Right lobe of liver (tissue), 6 donors: Measurements from ENCODE around the gene PPP2R5B. TPM values are rescaled to one million over a fixed set of nuclear protein-coding genes. Genes with fewer than 3 reads are reported as not detected.

Experiments used
- ATAC-seq, 4 donors: fragments of 200-7000 bp; cut with Tn5 transposase; one replicate each; pipeline ENCODE4 v1.9.1; 2020; ENCODE audit warnings: mild to moderate bottlenecking in 4 of 4, moderate library complexity in 4 of 4
- DNase-seq, 3 donors: peaks; one replicate each; pipeline ENCODE4 v3.0.0-alpha.2; 2020
- H3K27ac ChIP-seq, 3 donors: fragments of 200-600 bp; one replicate each; pipeline ENCODE4 v1.8.0; 2022
- H3K27me3 ChIP-seq, 2 donors: fragments of 200-600 bp; one replicate each; pipeline ENCODE4 v1.8.0; 2022
- H3K36me3 ChIP-seq, 4 donors: fragments of 200-600 bp; sonication (generic) in 1 of 4; one replicate each; pipeline versions ENCODE4 v1.5.1 to v1.8.0; 2017 to 2022; ENCODE audit warnings: control low read depth in 1 of 4
- H3K4me1 ChIP-seq, 4 donors: fragments of 200-600 bp; sonication (generic) in 1 of 4; one replicate each; pipeline versions ENCODE4 v1.5.1 to v1.8.0; 2017 to 2022; ENCODE audit warnings: control low read depth in 1 of 4
- H3K4me3 ChIP-seq, 3 donors: fragments of 200-600 bp; one replicate each; pipeline ENCODE4 v1.8.0; 2022
- H3K9me3 ChIP-seq, 4 donors: fragments of 200-600 bp; sonication (generic) in 1 of 4; one replicate each; pipeline versions ENCODE4 v1.5.1 to v1.8.0; 2017 to 2022; ENCODE audit warnings: control low read depth in 1 of 4
- CTCF ChIP-seq, 4 donors: fragments of 200-600 bp in 3 of 4; fragments of 450-650 bp in 1 of 4; IDR thresholded peaks; one replicate each; pipeline versions ENCODE4 v1.5.1 to v1.8.0; 2016 to 2022; ENCODE audit warnings: antibody characterized with exemption in 4 of 4, mild to moderate bottlenecking in 2 of 4
- POLR2A ChIP-seq: fragments of 450-650 bp; IDR thresholded peaks from one replicate; pipeline ENCODE4 v1.6.1; 2017; ENCODE audit warnings: antibody characterized with exemption, mild to moderate bottlenecking
- WGBS: methylation state at CpG from one replicate; pipeline ENCODE4 v1.1.6; 2018; ENCODE audit warnings: low coverage, low lambda C conversion rate; ENCODE audit not compliant: insufficient coverage; ENCODE audit errors: missing lambda C conversion rate; 5-methylcytosine and 5-hydroxymethylcytosine counted together
- intact Hi-C, 2 donors: fragments of 100-400 bp; cut with DNase I; formaldehyde crosslinking; loops; one replicate each; pipeline versions ENCODE4 v1.11.2 to v1.14.1; 2022
- total RNA-seq, 6 experiments: library from RNA; depleted of rRNA in 2 of 6; stranded (reverse); fragments of >200 nt in 2 of 6; fragmentation: NEBNext Ultra II Directional in 3 of 6; extraction: Animal tissue kit (Norgen Biotek cat#: 25700) in 3 of 6; gene quantifications; one replicate each; pipeline versions ENCODE4 v1.1.0 to v1.2.4, GENCODE V29; 2016 to 2023
- donor health status: DM: no; HTN: yes; CAD: no.
- donor health status: DM: no; HTN: no; CAD: no.
- donor health status: DM: no; HTN: no; CAD: no.
- donor health status: DM: no; HTN: yes; CAD: no.
- donor health status: DM: no; HTN: yes; CAD: no.

The PPP2R5B gene
- total RNA-seq, 6 experiments from 2014 or later: 6.8 to 12.6 (median 8.9) TPM

- Histone ChIP-seq H3K27ac (no peak overlapping the region), H3K36me3 (no peaks in the 10 kb centered on the region), H3K4me1 (peaks cover 0 to 50% (median 10%) of the 10 kb centered on the region in 4 donors), H3K27me3 (no peaks in the 10 kb centered on the region), H3K4me3 (no peak overlapping the region), H3K9me3 (no peaks in the 10 kb centered on the region)
- whole genome bisulfite sequencing: 28% methylated on average over 5 of the region's 9 CpGs
- intact Hi-C loops: no loop called here
- no peak for DNase-seq
- TF ChIP-seq POLR2A: no peak
- no peak for TF ChIP-seq CTCF (IDR thresholded peaks at IDR 0.05)
- ATAC-seq: no peak
These were observed 35.6 kb upstream of the PPP2R5B start for GRCh38 chr11:64888729-64889511.

GRCh38 chr11:64890522-64890939 lies 34.0 kb upstream of the PPP2R5B start:
- Histone ChIP-seq H3K9me3 (no peaks in the 10 kb centered on the region), H3K4me1 (peaks cover 0 to 57% (median 14%) of the 10 kb centered on the region in 4 donors), H3K27ac (peak overlapping the region in 2 of 3 donors; percentile 90 to 95), H3K27me3 (no peaks in the 10 kb centered on the region), H3K4me3 (peak overlapping the region; percentile 75 to 91 (median 91)), H3K36me3 (no peaks in the 10 kb centered on the region)
- intact Hi-C loops: no loop called here
- TF ChIP-seq CTCF (IDR thresholded peaks at IDR 0.05): no peak
- no peak for TF ChIP-seq POLR2A
- no peak for DNase-seq
- 24% methylated on average over 6 of the region's 7 CpGs for WGBS
- no peak for ATAC-seq

GRCh38 chr11:64891215-64891848 lies 33.2 kb upstream of the PPP2R5B start:
- Histone ChIP-seq H3K27ac (peak overlapping the region in 2 of 3 donors; percentile 90 to 95), H3K4me1 (peaks cover 0 to 49% (median 14%) of the 10 kb centered on the region in 4 donors), H3K4me3 (peak overlapping the region; percentile 75 to 91 (median 91)), H3K27me3 (no peaks in the 10 kb centered on the region), H3K36me3 (no peaks in the 10 kb centered on the region), H3K9me3 (no peaks in the 10 kb centered on the region)
- peak; percentile 62 to 89 (median 85) for DNase-seq
- no peak for TF ChIP-seq POLR2A
- TF ChIP-seq CTCF (IDR thresholded peaks at IDR 0.05): no peak
- peak; percentile 22 to 45 (median 34) for ATAC-seq
- intact Hi-C loops: no loop called here
- 33% methylated on average over 13 of the region's 25 CpGs for WGBS

- Histone ChIP-seq H3K36me3 (no peaks in the 10 kb centered on the region), H3K27ac (peak overlapping the region in 2 of 3 donors; percentile 90 to 95), H3K27me3 (no peaks in the 10 kb centered on the region), H3K9me3 (no peaks in the 10 kb centered on the region), H3K4me1 (peaks cover 0 to 48% (median 14%) of the 10 kb centered on the region in 4 donors), H3K4me3 (peak overlapping the region; percentile 75 to 91 (median 91))
- no peak for ATAC-seq
- TF ChIP-seq POLR2A (no peak), CTCF (IDR thresholded peaks at IDR 0.05) (no peak)
- DNase-seq: peak in 1 of 3 donors; percentile 49
- intact Hi-C loops: no loop called here
- 40% methylated on average over 5 of the region's 5 CpGs for WGBS
These were observed 32.6 kb upstream of the PPP2R5B start for GRCh38 chr11:64891880-64892279.
